Measurements from ENCODE around the gene RSU1.

- TF ChIP-seq EZH2 (IDR thresholded peaks at IDR 0.05; ENCODE audit: insufficient read depth, poor library complexity, severe bottlenecking) (no peak), EZH2phosphoT487 (IDR thresholded peaks at IDR 0.05; ENCODE audit: insufficient read depth, low read depth) (no peak)
These were observed 24.5 kb downstream of the RSU1 start for GRCh38 chr10:16792675-16793074.

Data from GM23248 (cell line).